Lower leg skin (tissue), 4 donors: Measurements from ENCODE around the gene MCFD2. TPM values are rescaled to one million over a fixed set of nuclear protein-coding genes. Genes with fewer than 3 reads are reported as not detected.
A peak's percentile ranks its signal among the peaks of the same experiment; 100 is the strongest.

Experiments used
- DNase-seq, 2 donors: peaks; one replicate each; pipeline ENCODE4 v3.0.0-alpha.2; 2019; ENCODE audit warnings: low spot score in 2 of 2
- H3K4me3 ChIP-seq: fragments of 200-600 bp; sonication (generic); 2 replicates; pipeline ENCODE4 v1.5.1; 2017; ENCODE audit warnings: mild to moderate bottlenecking, low read depth; ENCODE audit not compliant: poor library complexity, severe bottlenecking
- POLR2A ChIP-seq, 2 donors: fragments of 450-650 bp; IDR thresholded peaks; one replicate each; pipeline ENCODE4 v1.6.1; 2016 to 2017; ENCODE audit warnings: antibody characterized with exemption in 2 of 2, mild to moderate bottlenecking in 1 of 2, moderate library complexity in 1 of 2
- WGBS, 2 donors: methylation state at CpG; one replicate each; pipeline ENCODE4 v1.1.5; 2018; 5-methylcytosine and 5-hydroxymethylcytosine counted together
- intact Hi-C: fragments of 100-400 bp; cut with DNase I; formaldehyde crosslinking; loops from one replicate; pipeline ENCODE4 v1.15.0; 2023; ENCODE audit warnings: low total_unique reads
- total RNA-seq, 4 donors: library from RNA; depleted of rRNA; stranded (reverse); fragments of >200 nt; gene quantifications; one replicate each; pipeline ENCODE4 v1.1.0, GENCODE V29; 2016
- TF ChIP-seq, protein P1 (sequence below), 3 donors: fragments of 450-650 bp; IDR thresholded peaks; one replicate each; pipeline ENCODE4 v1.5.1; 2016; ENCODE audit warnings: antibody characterized with exemption in 3 of 3, mild to moderate bottlenecking in 3 of 3, moderate library complexity in 2 of 3

MCFD2 gene
- total RNA-seq, 4 donors from 2014 or later: 32.4 to 43.3 (median 36.1) TPM

DNA sequence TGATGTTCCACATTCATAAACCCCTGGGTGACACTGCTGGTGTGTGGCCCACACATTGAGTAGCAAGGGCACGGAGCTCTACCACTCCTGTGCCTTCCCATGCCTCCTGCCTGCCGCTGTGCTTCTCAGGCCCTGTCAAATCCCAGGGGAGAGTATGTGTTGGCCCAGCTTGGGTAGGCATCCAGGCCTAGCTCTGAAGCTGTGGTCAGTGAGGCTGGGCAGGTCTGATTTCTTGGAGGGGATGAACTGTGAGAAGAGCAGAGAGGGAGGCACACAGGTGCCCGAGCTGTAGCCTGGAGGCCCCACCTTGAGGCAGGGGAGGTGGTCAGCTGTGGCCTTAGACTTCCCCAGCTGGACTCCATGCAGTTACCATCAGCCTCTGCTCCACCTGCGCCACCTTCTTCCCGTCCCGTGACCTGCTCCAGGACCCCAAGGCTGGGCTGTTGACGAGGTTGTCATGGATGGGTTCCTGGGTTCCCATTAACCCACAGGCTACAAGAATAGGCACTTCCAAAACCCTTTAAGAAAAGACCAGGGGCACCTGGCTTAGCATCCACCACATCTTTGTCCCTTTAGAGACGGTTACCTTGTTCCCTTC is 23.6 kb downstream of the MCFD2 start:
- H3K4me3 ChIP-seq: no peak overlapping the region
- intact Hi-C loops: no loop called here
- DNase-seq: peak in 1 of 2 donors; percentile 79
- WGBS, 2 donors: 88 to 95% methylated on average over 8 of the region's 8 CpGs
- no peak for TF ChIP-seq POLR2A (IDR thresholded peaks at IDR 0.05)
- TF ChIP-seq, protein P1, sequence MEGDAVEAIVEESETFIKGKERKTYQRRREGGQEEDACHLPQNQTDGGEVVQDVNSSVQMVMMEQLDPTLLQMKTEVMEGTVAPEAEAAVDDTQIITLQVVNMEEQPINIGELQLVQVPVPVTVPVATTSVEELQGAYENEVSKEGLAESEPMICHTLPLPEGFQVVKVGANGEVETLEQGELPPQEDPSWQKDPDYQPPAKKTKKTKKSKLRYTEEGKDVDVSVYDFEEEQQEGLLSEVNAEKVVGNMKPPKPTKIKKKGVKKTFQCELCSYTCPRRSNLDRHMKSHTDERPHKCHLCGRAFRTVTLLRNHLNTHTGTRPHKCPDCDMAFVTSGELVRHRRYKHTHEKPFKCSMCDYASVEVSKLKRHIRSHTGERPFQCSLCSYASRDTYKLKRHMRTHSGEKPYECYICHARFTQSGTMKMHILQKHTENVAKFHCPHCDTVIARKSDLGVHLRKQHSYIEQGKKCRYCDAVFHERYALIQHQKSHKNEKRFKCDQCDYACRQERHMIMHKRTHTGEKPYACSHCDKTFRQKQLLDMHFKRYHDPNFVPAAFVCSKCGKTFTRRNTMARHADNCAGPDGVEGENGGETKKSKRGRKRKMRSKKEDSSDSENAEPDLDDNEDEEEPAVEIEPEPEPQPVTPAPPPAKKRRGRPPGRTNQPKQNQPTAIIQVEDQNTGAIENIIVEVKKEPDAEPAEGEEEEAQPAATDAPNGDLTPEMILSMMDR (IDR thresholded peaks at IDR 0.05): no peak

DNA sequence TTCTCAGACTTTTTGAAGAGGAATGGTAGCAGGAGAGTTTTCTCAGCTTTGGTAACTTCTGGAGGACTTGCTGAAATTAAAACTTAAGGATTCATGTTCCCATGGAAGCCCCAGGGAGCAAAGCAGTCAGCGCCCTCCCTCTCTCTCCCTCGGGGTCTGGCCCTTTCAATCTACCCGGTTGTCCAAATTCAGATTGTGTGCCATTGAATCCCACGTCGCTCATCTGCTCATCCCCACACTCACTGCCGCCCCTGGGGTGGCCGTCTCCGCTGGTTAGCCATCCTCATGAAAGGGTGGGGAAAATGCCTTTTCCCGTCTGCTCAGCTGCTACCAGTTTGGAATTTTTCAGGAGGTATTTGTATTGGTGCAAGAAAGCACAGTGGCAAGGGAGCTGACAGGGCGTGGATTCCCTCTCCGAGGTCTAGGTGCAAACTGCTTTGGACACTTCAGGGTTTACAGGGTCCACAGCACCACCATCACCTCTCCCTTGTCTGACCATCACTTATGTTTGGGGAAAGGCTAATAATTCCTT is 27.1 kb downstream of the MCFD2 start:
- no peak overlapping the region for H3K4me3 ChIP-seq
- 75 to 83% methylated on average over 11 of the region's 11 CpGs for WGBS, 2 donors
- intact Hi-C loops: no loop called here
- DNase-seq: peak in 1 of 2 donors; percentile 83
- TF ChIP-seq, protein P1 (IDR thresholded peaks at IDR 0.05): no peak

DNA sequence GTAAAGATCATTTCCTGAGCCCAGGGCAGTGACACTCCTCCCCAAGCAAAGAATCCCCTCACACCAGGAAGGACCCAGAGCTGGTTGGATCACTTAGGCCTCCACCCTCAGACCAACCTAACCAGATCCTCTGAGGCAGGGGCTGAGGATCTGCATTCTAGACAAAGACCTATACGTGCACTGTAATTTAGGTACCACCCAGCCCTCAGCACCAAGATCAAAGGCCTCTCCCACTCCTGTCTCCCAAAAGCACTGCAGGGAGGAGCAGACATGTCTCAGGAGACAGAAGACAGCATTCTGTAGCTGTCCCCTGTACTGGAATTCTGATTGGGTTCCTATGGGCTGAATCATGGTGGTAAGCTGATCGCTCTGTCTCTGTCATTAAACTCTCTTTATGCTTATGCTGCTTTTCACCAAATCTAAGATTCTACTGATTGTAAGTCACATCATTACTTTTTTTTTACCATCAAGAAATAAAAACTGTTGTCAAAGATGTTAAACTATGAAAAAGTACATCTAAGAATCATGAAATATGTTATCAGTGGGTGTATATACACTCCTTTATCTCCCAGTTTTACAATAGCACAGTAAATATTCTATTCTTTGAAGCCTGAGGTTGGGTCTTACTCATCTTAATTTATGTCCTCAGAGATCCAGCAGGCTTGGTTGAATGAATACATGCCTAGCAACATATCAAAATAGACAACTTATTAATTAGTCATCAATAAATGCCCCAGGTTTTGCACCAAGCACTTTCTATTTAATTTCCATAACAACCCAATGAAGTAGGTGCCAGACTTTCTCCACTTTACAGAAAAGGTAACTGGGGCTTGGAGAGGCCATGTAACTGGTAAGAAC is 28.3 kb downstream of the MCFD2 start:
- WGBS, 2 donors: 72 to 89% methylated on average over 2 of the region's 2 CpGs
- TF ChIP-seq POLR2A (IDR thresholded peaks at IDR 0.05): no peak
- TF ChIP-seq, protein P1 (IDR thresholded peaks at IDR 0.05): no peak
- peak in 1 of 2 donors; percentile 14 for DNase-seq
- no peak overlapping the region for H3K4me3 ChIP-seq
- intact Hi-C loops: no loop called here

DNA sequence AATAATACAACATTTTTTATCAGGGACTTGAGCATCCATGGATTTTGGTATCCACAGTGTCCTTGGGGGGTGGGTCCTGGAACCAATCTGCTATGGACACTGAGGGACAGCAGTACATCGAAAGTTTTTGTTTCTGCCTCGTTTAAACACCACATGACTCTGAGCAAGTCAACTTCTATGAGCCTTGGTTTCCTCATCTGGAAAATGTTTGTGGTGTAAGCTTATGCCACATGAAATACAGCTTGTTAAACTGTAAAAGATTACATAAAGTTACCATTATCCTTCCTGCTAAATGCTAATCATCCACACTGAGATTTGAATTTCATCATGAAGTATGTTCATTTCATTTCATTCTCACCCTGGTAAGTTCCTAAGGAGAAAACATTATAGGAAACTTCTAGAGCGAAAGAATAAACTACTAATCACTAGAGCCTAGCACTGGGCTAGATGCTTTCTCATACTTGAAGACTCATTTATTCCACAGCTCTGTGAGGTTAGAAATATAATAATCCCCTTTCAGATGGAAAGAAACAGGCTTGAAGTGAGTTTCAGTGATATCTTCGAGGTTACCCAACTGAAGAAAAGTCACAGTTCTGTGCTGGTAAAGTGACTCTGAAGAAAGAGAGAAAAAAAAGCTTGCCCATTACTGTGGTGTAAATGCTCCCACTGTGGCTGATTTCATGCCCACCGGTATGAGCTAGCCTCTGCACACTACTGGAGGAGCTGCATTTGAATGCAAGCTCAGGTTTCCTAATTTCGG is 29.2 kb downstream of the MCFD2 start:
- intact Hi-C loops: no loop called here
- TF ChIP-seq, protein P1 (IDR thresholded peaks at IDR 0.05): no peak
- TF ChIP-seq POLR2A (IDR thresholded peaks at IDR 0.05): no peak

DNA sequence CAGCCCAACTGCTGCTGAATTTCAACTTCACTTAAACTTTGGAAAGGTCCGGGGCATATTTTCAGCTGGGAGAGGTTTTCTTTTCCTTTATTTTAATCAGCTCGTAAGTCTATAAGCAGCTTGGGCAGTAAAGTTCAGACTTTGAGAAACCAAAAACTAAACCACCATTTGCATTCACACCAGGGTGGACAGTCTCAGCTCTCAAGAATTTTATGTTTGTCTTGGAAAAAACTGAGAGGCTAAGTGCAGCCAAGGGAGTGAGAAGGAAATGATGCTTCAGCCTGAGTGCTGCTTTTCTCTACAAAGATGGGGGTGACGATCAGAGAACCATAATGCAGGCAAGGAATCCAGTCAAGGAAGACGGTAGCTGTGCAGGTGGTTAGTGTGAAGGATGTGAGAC is 30.2 kb downstream of the MCFD2 start:
- intact Hi-C loops: no loop called here
- TF ChIP-seq, protein P1 (IDR thresholded peaks at IDR 0.05): no peak
- TF ChIP-seq POLR2A (IDR thresholded peaks at IDR 0.05): no peak
- DNase-seq: peak in 1 of 2 donors; percentile 65
- no peak overlapping the region for H3K4me3 ChIP-seq
- WGBS, 2 donors: 72 to 82% methylated on average over 4 of the region's 4 CpGs

More for the DNA sequence above, 29.2 kb downstream of the MCFD2 start:
- no peak overlapping the region for H3K4me3 ChIP-seq
- no peak for DNase-seq
- whole genome bisulfite sequencing, 2 donors: 81 to 88% methylated on average over 6 of the region's 6 CpGs
